ENCODE data around the gene INSR.
"Not testable (repeated sequence)": the region's sequence is repeated elsewhere in the genome, so short reads cannot be mapped to it uniquely, and the experiment has no call there.

INSR gene

DNA sequence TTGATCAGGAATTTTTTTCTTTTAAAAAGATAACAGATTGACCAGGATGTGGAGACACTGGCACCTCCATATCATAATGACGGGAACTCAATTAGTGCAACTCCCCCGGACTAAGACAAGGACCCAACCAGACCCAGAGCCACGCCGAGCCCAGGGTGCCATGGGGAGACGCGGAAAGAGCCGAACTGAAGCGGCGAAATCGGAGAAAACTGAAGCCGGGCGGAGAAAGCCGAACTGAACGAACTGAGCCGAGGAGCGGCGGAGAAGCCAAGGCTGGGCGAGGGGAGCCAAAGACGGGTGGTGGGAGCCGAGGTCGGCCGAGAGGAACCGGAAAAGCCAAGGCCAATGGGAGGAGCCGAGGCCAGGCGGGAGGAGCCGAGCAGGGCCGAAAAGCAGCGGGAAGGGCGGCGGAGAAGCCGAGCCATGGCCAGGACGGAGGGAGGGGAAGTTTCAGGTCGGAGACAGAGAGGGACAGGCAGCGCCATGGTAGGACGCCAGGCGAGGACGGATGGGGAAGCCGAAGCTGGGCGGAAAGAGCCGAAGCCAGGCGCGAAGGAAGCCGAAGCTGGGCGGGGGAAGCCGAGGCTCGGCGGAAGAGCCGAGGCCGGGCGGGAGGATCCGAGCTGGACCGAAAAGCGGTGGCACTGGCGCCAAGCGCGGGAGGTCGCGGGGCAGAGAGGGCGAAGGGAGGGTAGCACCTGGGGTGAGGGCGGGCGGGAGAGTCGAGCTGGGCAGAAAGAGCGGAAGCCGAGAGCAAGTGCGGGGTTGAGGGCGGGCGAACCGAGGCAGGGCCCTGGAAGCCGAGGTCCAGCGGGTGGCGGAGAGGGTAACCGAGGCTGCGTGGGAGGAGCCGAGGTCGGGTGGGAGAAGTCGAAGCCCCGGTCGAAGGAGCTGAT, 195.3 kb downstream of the INSR start:
- DNase-seq (ENCODE audit: low spot score): peak; percentile 76

- no peak for DNase-seq (ENCODE audit: low spot score)
These were observed 196.1 kb downstream of the INSR start for GRCh38 chr19:7098096-7098495.

GRCh38 chr19:7088999-7089398, 205.2 kb downstream of the INSR start:
- DNase-seq (ENCODE audit: low spot score): no peak

- no peak for DNase-seq (ENCODE audit: low spot score)
These were observed 210.9 kb downstream of the INSR start for GRCh38 chr19:7083076-7083956.

- DNase-seq (ENCODE audit: low spot score): no peak
These were observed 216.2 kb downstream of the INSR start for GRCh38 chr19:7078008-7078407.

GRCh38 chr19:7076151-7076550, 218.1 kb downstream of the INSR start:
- no peak for DNase-seq (ENCODE audit: low spot score)

- no peak for DNase-seq (ENCODE audit: low spot score)
These were observed 219.4 kb downstream of the INSR start for GRCh38 chr19:7074705-7075282.

DNA sequence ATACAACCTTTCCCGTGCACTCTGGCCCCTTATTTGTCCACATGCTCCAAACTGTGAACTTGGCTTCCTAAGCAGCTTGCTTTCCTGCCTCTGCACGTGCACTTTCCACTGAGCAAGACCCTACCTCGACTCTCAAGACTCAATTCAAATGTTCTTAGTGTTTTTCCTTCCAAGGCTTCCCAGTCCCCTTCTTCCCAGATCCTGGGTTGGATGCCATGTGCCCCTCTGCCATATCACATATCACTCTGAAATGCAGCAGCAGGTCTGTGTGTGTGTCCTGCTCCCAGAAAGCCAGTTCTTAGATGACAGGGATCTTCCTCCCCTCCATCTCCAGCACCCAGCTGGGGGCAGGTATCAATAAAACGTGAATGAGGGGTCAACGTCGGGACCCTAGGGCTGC, 221.7 kb downstream of the INSR start:
- no peak for DNase-seq (ENCODE audit: low spot score)

- no peak for DNase-seq (ENCODE audit: low spot score)
These were observed 224.3 kb downstream of the INSR start for GRCh38 chr19:7069904-7070226.

- peak; percentile 78 for DNase-seq (ENCODE audit: low spot score)
These were observed 224.9 kb downstream of the INSR start, which contains the start of gene ZNF557 for GRCh38 chr19:7069042-7069903. Gene ZNF557, plus strand, starts transcription at chr19:7069703. Its CDS starts 5,372 bp downstream, at chr19:7075075.

GRCh38 chr19:7068599-7068998, 225.6 kb downstream of the INSR start:
- no peak for DNase-seq (ENCODE audit: low spot score)

- no peak for DNase-seq (ENCODE audit: low spot score)
These were observed 226.5 kb downstream of the INSR start for GRCh38 chr19:7067716-7068115.

- DNase-seq (ENCODE audit: low spot score): not testable (repeated sequence)
These were observed 227.1 kb downstream of the INSR start for GRCh38 chr19:7067122-7067521.

GRCh38 chr19:7063764-7064418, 230.3 kb downstream of the INSR start:
- DNase-seq (ENCODE audit: low spot score): no peak

DNA sequence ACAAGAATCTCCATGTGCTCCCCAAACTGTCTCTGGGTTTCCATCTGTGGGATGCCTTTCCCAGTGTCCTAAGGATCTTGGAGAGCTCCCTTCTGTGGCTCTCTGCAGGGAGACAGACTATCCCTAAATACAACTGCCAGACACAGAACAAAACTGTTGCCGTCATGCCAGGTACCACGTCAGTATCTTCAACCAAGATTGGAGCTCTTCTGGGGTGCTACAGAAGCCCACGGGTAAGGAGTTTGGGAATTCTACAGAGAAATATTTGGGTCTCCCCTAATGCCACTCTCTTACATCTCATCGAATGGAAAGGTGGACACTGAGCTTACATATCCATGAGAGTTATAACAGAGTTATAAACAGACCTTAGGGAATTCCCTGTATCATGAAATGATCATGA, 230.9 kb downstream of the INSR start:
- DNase-seq (ENCODE audit: low spot score): no peak

Data from HuH-7.5 (cell line).